Muscle of back (tissue), 11 donors: ENCODE data around the gene AGBL1. TPM values are rescaled to one million over a fixed set of nuclear protein-coding genes. Genes with fewer than 3 reads are reported as not detected.
"Not testable (repeated sequence)": the region's sequence is repeated elsewhere in the genome, so short reads cannot be mapped to it uniquely, and the experiment has no call there.

Experiments
- DNase-seq, 3 donors: peaks; one replicate each; pipeline versions ENCODE4 v3.0.0 to v3.0.0-alpha.2; 2013
- polyA plus RNA-seq, 10 donors: library from polyadenylated mRNA; unstranded; fragments of 120-200 nt; gene quantifications; one replicate each; pipeline ENCODE4 v1.2.1, GENCODE V29; 2013; ENCODE audit not compliant: insufficient read length in 10 of 10

The AGBL1 gene
- polyA plus RNA-seq, 10 donors: 4.3 to 22.4 (median 17.0) TPM

DNA sequence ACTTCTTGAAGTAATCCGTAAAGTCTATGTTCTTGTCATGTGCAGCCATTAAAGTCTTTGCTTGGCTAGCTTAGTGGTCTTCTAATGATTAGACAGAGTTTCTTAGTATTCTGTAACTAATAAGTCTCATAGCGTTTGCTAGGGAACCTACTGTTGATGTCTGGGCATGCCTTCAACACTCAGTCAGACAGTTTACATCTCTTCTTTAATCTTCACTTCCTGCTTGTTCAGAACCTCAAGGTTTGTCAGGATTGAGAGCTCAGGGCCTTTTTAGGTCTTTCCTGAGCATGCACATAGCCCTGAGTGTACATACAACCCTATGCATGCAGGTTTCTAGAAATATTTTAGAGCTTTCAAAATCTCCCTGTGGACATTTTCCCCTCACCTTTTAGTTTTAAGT is 426.3 kb downstream of the AGBL1 start:
- DNase-seq: no peak

DNA sequence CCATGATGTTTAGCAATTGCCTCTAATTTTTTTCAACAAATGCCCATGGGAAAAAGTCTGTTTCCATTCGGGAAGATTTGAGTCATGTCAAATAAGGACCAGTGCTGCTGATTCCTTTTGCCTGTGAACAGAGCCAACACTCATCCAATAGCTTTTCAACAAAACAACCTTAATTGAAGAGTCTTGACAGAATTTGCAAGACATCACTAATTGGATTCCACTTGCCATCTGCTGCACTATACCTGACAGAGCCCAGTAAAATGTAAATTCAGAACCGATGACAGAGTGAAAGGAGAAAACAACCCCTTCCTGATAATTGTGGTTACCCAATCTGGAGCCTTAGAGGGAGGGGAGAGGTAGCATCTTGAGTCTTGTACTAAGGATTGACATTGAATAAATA is 426.7 kb downstream of the AGBL1 start:
- DNase-seq: no peak

DNA sequence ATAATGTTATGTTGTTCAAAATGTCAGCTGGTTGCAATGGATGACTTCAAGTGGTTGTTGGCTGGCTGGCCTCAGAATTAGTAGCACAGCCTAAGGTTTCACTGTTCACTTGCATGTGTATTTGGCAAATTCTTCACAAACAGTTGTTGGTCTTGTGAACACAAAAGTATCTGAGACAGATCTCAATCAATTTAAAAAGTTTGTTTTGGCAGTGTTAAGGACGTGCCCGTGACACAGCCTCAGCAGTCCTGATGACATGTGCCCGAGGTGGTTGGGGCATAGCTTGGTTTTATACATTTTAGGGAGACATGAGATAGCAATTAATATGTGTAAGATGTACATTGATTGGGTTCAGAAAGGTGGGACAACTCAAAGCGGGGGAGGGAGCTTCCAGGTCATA is 436.0 kb downstream of the AGBL1 start:
- DNase-seq: no peak

DNA sequence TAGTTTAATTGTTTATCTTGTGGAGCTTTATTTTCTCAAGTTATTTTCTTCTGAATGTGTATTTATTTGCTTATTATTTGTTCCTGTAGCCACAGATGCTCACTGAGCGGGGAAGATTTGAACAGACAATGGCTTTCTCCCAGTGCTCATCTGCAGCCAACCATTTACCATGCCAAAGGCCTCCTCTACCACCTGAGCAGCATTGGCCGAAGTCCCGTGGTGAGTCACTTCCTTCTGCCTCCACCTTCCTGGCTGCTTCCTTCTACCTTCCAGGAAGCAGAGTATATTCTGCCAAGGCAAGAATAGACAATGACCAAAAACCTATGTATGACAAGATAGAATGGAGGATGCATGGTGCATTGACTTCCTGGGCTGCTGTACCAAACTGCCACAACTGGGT is 443.1 kb downstream of the AGBL1 start:
- DNase-seq: no peak

DNA sequence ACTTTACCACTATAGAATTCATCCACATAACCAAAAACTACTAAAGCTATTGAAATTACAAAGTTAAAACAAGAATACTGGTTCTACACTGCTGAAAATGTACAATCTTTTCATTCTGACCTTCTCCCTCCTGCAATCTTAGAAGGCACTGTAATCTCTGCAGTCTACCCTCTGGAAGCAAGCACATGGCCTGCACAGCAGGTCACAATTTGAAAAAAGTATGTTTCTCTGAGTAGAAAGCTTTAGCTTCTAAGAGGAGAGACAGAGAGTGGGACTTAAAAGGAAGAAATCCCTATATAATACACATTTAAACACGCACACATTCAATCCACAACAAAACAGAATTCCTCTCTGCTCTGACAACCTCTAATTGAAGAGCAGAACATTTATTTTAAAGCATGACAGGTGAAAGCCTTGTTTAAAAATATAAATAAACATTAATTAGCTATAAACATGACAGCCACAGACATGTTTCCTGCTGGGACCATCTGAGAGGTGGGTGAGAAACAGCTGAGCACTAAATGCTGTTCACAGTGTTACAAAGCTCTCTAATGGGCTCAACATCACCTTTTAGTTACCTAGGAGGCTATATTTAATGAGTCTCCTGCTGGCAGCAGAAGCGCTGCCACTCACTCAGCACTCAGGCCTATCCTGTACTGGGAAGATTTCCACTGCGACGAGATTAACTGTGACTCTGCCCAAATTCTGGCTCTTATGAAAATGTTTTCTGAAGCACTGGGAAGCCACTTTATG is 447.4 kb downstream of the AGBL1 start:
- DNase-seq: no peak

DNA sequence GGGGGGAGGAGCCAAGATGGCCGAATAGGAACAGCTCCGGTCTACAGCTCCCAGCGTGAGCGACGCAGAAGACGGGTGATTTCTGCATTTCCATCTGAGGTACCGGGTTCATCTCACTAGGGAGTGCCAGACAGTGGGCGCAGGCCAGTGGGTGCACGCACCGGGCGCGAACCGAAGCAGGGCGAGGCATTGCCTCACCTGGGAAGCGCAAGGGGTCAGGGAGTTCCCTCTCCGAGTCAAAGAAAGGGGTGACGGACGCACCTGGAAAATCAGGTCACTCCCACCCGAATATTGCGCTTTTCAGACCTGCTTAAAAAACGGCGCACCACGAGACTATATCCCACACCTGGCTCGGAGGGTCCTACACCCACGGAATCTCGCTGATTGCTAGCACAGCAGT is 448.4 kb downstream of the AGBL1 start:
- not testable (repeated sequence) for DNase-seq

DNA sequence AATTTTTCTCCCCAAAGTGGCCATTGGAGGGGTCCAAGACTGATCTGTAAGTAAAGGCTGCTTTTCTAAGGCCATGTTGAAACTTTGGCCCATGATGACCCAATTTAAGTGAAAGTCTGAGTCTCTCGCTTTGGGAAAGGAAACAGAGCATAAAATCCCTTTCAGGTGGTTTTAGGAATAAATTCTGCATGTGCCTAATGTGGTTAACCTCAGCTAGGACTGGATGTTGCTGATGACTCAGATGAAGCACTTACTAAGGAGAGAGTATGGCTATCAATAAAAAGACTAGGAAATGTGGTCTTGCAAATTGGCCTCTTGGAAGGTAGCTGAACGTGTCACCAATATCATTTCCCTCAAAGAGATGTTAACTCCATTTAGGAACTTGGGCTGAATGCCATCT is 458.5 kb downstream of the AGBL1 start:
- DNase-seq: no peak

DNA sequence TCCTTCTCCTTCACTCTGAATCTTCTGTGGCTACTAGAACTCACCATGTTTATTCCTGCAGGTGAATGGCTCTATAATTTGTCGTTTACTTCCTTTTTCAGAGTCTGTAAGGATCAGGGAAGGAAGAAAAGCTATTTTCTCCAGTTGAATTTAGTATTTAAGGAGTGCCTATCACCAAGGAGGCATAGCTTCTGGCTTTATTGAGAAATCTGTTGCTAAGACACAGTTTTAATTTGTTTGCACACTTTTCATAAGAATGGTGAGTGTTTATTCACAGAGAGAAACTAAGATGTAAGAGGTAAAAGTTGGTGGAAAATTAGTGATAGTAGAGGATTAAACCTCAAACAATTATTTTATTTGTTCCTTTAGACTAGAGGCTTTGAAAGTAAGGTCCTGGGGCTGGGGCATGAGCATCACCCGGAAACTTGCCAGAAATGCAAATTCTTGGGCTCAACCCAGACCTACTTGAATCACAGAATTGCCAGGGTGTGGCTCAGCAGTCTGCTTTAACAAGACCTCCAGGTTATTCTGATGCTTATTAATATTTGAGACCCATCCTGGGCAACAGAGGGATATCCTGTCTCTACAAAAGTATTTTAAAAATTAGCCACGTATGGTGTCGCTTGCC is 461.3 kb downstream of the AGBL1 start:
- DNase-seq: no peak

DNA sequence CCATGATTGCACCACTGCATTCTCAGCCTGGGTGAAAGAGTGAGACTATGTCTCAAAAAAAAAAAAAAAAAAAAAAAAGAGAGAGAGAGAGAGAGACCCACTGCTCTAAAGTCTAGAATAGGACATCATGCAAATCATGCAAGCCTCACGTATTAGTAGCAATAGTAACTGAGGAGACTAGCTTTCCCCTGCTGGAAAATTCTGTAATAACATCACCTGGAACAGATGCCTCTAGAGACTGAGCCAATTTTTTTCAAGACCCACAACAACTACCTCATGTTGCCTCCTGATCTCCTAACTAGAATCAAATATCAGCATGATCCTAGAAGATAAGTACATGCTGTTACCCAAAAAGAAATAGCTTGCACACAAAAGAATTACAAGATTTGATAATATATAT is 461.9 kb downstream of the AGBL1 start:
- DNase-seq: no peak

DNA sequence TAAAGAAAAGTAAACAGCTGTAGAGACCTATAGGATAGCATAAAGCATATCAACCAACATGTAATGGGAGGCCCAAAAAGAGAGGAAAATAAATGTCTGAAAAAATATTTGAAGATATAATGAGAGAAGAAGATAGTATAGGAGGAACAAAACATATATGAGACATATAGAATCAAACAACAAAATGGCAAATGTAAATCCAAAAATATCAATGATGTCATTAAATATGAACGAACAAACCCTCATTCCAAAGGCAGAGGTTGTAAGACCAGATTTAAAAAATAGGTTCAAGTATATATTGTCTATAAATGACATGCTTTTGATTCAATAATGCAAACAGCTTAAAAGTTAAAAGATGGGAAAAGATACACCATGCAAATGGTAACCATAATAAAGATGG is 470.4 kb downstream of the AGBL1 start:
- no peak for DNase-seq

DNA sequence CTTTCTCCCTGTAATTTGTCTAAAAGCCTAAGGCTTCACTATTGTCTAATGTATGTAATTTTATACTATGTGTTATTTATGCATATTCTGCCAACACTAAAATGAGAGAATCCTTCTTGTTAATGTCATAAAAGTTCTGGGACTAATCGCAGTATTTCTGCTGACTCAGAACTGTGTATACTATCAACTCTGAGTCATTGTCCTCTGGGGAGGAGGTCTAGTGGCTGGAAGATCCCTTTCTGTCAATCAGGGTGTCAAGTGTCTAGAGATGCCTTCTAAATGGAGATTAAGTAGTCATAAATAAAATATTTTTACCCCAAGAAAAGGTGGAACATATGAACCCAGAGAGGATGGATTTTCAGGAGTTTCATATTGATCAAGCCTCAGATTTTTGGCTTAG is 473.4 kb downstream of the AGBL1 start:
- DNase-seq: peak in 2 of 3 donors; percentile 4 to 9

DNA sequence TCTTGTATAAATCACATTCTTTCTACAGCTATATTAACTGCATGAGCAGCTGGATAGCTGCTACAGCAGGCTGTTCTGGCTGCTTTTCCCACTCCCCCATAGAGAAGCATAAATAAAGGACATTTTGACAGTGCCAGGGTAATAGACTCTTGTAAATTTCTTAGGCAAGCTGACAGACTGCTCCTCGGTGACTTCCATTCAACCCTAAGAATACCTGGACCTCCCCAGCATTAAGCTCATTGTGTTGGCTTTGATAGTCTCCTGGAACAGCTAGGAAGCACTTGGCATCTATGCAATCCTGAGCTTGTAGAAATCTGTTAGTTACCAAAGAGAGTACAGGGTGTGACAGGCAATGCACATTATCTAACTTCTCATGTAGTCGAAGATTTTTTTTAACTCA is 475.4 kb downstream of the AGBL1 start:
- peak; percentile 49 to 91 (median 83) for DNase-seq

DNA sequence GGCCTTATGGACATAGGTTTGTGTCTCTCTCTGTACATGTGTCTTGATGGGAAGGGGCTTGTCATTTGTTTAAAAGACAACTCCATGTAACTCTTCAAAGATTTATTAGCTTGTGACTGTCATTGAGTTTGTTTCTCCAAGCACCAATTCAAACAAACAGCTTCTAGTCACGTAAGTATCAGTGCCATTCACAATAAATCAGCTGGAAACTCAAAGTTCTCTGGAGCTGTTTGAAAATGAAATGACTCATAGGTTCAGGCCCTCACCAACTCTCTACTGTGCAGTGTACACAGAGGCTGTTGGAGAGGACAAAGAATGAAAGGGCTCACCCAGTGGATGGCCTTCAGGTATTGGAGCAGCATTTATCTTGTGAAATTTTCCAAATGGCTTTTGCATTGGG is 476.3 kb downstream of the AGBL1 start:
- DNase-seq: peak in 2 of 3 donors; percentile 5 to 10

DNA sequence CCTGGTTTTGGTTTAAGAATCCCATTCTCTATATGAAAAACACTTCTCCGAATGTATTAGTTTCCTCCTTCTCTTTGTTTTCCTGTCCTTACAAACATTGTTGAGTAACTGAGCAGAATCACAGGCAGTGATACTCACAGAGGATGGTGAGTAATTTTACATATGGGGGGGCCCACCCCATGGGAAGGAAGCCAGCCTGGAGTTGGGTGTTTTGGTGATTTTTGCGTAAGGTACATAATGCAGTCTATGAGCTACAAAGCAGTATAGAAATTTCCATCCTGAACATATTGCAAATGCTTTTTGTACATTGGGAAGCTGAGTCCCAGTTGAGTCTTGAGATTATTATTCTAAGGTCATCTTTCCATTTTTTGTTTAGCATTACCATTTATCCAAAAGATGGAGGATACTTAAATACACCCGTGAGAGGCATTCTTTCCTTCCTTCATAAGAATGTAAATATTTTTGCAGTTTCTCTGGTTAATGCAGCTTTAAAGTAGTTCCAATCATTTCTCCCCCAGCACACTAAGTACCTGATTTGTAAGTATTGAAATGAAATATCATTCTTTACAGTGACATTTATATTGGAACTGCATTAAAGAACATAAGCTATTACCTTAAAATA is 476.8 kb downstream of the AGBL1 start:
- DNase-seq: peak; percentile 38 to 81 (median 71)

DNA sequence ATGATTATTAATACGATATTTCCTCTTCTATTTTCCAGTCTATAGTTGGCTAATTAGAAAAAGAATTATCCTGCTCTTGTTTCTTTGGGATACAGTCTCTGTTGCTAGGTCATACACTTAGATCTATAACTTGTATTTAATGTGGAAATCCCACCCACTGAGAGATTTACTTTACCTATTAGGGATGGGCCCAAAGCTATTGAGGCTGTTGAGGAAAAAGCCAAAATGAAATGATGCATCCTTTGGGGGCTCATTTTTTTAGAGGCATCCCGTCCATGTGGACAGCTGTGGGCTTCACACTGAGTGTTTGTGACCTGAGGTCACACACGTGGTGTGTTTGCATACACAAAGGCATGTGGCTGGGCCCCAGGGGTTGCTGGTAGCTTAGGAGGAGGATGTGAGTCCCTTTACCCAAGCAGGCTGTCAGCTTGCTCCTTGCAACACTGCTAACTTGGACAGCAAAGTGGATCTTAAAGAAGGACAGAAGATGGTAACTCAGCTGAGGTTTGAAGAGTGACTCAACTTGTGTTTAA is 477.4 kb downstream of the AGBL1 start:
- DNase-seq: peak; percentile 35 to 85 (median 59)

DNA sequence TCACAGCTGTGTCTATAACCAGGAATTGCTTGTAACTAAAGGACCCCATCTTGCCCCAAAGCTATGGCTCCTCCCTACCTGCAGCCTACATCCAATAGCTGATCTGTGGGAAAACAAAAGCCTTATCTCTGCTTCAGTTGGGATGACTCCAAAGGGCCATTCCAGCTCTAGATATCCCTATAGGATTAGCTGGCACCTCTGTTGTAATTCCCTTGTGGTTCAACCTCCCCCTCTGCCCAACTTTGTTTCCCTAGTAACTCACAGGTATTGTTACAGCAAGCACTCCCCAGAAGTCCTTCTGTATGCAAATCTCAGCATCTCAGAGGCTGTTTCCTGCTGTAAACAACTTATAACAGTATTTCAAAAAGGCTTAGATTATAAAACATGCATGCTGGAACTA is 478.6 kb downstream of the AGBL1 start:
- peak in 1 of 3 donors; percentile 14 for DNase-seq

DNA sequence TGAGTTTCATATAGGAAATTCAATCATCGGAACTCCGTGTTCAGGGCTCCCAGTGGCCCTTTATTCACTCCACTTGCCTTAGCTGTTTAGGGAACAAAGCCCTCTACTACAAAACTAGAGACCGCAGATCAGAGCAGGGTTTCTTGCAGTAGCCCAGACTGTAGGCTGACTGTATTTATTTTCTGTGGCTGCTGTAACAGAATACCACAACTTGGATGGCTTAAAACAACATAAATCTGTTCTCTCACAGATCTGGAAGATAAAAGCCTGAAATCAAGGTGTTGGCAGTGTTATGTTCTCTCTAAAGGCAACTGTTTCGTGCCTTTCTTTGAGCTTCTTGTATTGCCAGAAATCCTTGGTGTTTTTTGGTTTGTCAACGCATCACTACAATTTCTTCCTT is 479.0 kb downstream of the AGBL1 start:
- no peak for DNase-seq

DNA sequence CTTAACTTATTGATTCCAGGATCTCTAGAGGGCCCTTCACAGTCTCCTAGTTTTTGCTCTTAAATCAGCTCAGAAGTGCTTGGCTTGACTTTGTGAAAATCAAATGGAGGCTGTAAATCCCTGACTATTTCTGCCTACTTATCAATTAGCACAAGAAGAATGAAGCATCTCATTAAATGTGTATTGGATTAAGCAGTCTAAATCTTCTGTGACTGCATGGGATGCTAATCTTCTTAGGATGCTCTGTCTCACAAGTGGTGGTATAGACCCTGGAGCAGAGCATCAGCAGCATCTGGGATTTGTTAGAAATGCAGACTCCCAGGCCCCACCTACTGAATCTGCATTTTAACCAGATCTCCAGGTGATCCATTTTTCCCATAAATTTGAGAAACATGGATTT is 488.7 kb downstream of the AGBL1 start:
- DNase-seq: no peak

DNA sequence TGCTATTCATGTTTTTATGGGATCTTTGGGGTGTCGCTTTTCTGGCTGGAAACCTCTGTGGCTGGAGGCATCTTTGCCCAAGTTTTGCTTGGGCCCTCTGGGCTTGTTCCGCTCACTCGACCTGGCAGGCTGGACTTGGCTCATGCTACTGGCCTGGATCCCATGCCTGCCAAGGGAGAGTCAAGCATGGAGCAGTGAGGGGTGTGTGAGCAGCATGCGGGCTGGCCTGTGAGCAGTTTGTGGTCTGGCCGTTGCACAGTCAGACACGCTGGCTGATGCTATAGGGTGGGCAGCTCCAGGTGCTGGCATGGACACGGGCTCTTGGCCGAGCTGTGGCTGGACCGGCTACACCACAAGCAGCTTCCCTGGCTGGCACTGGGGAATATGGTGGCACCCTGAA is 491.1 kb downstream of the AGBL1 start:
- DNase-seq: no peak

DNA sequence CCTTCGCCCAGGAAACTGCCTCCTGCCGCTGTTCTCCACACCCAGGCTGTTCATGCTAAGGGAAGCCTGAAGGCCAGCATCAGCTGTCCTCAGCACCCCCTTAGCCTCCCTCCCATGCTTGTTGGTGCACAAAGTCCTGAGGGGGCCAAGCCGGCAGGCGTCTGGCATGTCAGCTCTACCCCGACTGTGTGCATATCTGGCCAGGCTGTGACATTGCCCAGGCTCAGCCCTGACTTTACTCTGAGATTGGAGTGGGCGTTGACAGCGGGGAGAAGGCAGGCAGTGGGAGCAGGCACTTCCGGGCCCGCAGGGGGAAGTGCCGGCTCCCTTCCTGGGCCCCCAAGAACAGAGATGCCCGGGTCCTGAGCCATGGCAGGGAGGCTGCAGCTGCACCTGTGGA is 492.2 kb downstream of the AGBL1 start:
- no peak for DNase-seq

DNA sequence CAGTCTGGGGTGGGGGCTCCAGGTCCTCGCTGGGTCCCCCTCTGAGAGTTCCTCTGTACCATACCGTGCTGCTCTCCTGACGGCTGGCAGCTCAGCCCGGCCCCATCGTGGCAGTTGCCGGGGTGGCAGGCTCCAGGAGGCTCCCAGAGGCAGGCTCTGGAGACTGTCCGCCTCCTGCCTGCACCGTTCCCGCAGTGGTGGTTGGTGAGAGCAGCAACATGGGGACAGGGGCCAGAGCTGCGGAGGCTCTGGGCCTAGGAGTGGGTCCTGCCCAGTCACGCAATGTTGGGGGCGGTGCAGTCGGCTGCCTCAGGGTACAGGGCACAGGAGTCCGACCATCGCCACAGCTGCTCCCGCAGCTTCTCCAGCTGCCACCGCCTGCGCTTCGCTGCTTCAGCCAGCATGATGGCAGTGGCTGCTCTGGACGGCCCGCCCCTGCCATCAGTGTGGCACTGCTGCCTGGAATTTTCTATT is 492.7 kb downstream of the AGBL1 start:
- no peak for DNase-seq

DNA sequence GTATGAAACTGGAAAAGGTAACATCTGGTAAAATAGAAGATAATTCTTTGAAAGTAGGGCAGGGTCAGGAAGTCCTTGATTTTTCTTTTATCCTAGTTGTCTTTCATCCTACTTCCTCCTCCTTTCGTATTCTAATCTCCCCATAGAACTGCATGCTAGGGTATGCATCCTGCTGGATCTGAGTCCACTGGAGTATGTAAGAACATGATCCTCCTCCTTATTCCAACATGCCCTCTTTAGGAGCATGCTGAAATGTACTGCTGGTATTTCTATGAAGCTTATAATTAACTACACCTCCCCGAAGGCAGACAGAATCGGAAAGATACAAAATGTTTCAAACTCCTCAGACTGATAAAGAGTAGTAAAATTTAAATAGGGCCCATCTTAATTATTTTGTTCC is 493.8 kb downstream of the AGBL1 start:
- no peak for DNase-seq

DNA sequence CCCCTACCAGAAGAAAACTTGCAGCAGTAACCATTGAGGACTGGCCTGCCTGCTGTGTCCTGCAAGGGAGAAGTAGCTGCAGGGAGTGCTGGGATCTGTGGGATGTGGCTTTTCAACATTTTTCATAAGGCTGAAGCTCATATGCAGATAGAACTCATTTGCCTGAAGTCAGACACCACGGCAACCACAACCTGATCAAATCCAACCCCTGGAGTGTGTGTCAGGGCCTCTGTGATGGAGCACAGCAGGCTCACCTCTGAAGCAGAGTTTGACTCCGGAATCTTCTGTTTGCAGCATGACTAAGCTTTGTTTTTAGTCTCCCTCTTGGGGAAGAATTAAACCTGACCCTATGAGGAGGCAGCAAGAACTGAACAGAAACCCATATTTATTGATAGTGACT is 508.7 kb downstream of the AGBL1 start:
- DNase-seq: no peak
